Measurements from ENCODE around the gene ADAMTSL1.

The ADAMTSL1 gene

GRCh38 chr9:18472435-18472834 is 1.5 kb upstream of the ADAMTSL1 start:
- no peak for FAIRE-seq

GRCh38 chr9:18472841-18473251 is 1.1 kb upstream of the ADAMTSL1 start:
- FAIRE-seq = no peak

GRCh38 chr9:18474783-18475182 is 830 bp downstream of the ADAMTSL1 start:
- no peak for FAIRE-seq

GRCh38 chr9:18477121-18477660 is 3.2 kb downstream of the ADAMTSL1 start:
- FAIRE-seq = no peak

- FAIRE-seq = no peak
Measured at GRCh38 chr9:18477719-18478118, 3.8 kb downstream of the ADAMTSL1 start.

GRCh38 chr9:18478501-18479361 is 4.8 kb downstream of the ADAMTSL1 start:
- FAIRE-seq = no peak

- no peak for FAIRE-seq
Measured at GRCh38 chr9:18479405-18479804, 5.5 kb downstream of the ADAMTSL1 start.

GRCh38 chr9:18480662-18481093 is 6.7 kb downstream of the ADAMTSL1 start:
- no peak for FAIRE-seq

GRCh38 chr9:18482371-18482770 is 8.4 kb downstream of the ADAMTSL1 start:
- no peak for FAIRE-seq

- no peak for FAIRE-seq
Measured at GRCh38 chr9:18485714-18486113, 11.8 kb downstream of the ADAMTSL1 start.

GRCh38 chr9:18487611-18488010 is 13.7 kb downstream of the ADAMTSL1 start:
- no peak for FAIRE-seq

GRCh38 chr9:18488886-18489285 is 14.9 kb downstream of the ADAMTSL1 start:
- no peak for FAIRE-seq

- no peak for FAIRE-seq
Measured at GRCh38 chr9:18489861-18490260, 15.9 kb downstream of the ADAMTSL1 start.

- FAIRE-seq = no peak
Measured at GRCh38 chr9:18490641-18491370, 16.9 kb downstream of the ADAMTSL1 start.

- FAIRE-seq = no peak
Measured at GRCh38 chr9:18492612-18493011, 18.7 kb downstream of the ADAMTSL1 start.

- FAIRE-seq = no peak
Measured at GRCh38 chr9:18493451-18493993, 19.6 kb downstream of the ADAMTSL1 start.

- FAIRE-seq = no peak
Measured at GRCh38 chr9:18495065-18495464, 21.1 kb downstream of the ADAMTSL1 start.

- FAIRE-seq = no peak
Measured at GRCh38 chr9:18496256-18497000, 22.5 kb downstream of the ADAMTSL1 start.

GRCh38 chr9:18499062-18499461 is 25.1 kb downstream of the ADAMTSL1 start:
- no peak for FAIRE-seq

- FAIRE-seq = no peak
Measured at GRCh38 chr9:18499980-18500379, 26.0 kb downstream of the ADAMTSL1 start.

GRCh38 chr9:18500451-18500850 is 26.5 kb downstream of the ADAMTSL1 start:
- FAIRE-seq = no peak

GRCh38 chr9:18501949-18502348 is 28.0 kb downstream of the ADAMTSL1 start:
- no peak for FAIRE-seq

GRCh38 chr9:18502546-18502945 is 28.6 kb downstream of the ADAMTSL1 start:
- no peak for FAIRE-seq

Data from colon (tissue), 2 donors.